PC-3 (cell line): Measurements from ENCODE around the gene NDUFAF3.

ENCODE experiments used
- EZH2 ChIP-seq: fragments of 300-600 bp; sonication (generic); IDR thresholded peaks from one replicate; pipeline ENCODE4 v1.6.1; 2017; ENCODE audit warnings: antibody characterized with exemption, mild to moderate bottlenecking, low read length; ENCODE audit not compliant: unreplicated experiment
- TF ChIP-seq, protein P1 (sequence below): fragments of 300-600 bp; sonication (generic); conservative IDR thresholded peaks from 2 replicates; pipeline ENCODE4 v1.5.1; 2017; ENCODE audit warnings: antibody characterized with exemption, low read depth, mild to moderate bottlenecking, low read length

DNA sequence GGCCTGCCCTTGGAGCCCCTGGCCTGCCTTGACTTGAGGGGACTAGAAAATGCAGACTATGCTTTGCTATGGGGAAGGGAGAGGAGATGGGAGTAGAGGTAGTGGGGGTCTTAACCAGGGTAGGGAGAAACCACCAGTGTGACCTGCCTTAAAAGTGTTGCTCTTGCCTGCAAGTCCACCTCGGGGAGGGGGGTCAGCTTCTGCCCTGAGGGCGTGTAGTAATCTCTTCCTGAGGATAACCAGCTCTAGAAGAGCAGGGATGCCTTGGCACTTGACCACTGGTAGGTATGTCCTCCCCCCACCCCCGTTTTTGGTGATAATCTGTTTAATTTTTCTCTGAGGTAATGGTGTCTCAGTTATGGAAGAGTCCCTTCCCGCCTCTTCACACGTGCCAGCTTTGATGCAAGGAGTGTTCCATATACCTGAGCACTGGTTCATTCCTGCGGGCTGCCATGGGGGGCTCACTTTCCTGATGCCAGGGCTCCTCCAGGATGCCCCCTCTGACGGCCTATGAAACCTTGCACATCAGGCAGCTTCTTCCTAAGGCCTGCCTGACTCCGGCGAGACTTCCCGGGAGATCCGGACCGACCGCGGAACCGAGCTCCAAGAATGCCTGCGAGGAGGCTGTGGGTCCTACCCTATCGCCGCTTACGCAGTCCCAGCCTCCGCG, 32.7 kb upstream of the NDUFAF3 start:
- TF ChIP-seq, protein P1, sequence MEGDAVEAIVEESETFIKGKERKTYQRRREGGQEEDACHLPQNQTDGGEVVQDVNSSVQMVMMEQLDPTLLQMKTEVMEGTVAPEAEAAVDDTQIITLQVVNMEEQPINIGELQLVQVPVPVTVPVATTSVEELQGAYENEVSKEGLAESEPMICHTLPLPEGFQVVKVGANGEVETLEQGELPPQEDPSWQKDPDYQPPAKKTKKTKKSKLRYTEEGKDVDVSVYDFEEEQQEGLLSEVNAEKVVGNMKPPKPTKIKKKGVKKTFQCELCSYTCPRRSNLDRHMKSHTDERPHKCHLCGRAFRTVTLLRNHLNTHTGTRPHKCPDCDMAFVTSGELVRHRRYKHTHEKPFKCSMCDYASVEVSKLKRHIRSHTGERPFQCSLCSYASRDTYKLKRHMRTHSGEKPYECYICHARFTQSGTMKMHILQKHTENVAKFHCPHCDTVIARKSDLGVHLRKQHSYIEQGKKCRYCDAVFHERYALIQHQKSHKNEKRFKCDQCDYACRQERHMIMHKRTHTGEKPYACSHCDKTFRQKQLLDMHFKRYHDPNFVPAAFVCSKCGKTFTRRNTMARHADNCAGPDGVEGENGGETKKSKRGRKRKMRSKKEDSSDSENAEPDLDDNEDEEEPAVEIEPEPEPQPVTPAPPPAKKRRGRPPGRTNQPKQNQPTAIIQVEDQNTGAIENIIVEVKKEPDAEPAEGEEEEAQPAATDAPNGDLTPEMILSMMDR, result no peak
- no peak for TF ChIP-seq EZH2
